Parathyroid adenoma (tissue), 2 donors: ENCODE data around the gene ALCAM.

Source experiments
- H2AFZ ChIP-seq: fragments of 300-600 bp; sonication (generic); one replicate; pipeline ENCODE4 v1.7.0; 2017; ENCODE audit warnings: antibody characterized with exemption, mild to moderate bottlenecking
- H3K27ac ChIP-seq: fragments of 300-600 bp; sonication (generic); one replicate; pipeline ENCODE4 v1.7.0; 2017
- H3K27me3 ChIP-seq: fragments of 300-600 bp; sonication (generic); one replicate; pipeline ENCODE4 v1.7.0; 2017; ENCODE audit warnings: low read length; ENCODE audit not compliant: control insufficient read depth, insufficient read depth
- H3K36me3 ChIP-seq: fragments of 300-600 bp; sonication (generic); one replicate; pipeline ENCODE4 v1.7.0; 2017; ENCODE audit warnings: low read length; ENCODE audit not compliant: control insufficient read depth, insufficient read depth
- H3K4me1 ChIP-seq: fragments of 300-600 bp; sonication (generic); one replicate; pipeline ENCODE4 v1.7.0; 2017; ENCODE audit warnings: control low read depth
- H3K4me2 ChIP-seq: fragments of 300-600 bp; sonication (generic); one replicate; pipeline ENCODE4 v1.7.0; 2017; ENCODE audit warnings: low read length
- H3K4me3 ChIP-seq: fragments of 300-600 bp; sonication (generic); one replicate; pipeline ENCODE4 v1.7.0; 2017; ENCODE audit warnings: low read depth, low read length
- H3K79me2 ChIP-seq: fragments of 300-600 bp; sonication (generic); one replicate; pipeline ENCODE4 v1.7.0; 2017; ENCODE audit warnings: control low read depth
- H3K9ac ChIP-seq: fragments of 300-600 bp; sonication (generic); one replicate; pipeline ENCODE4 v1.7.0; 2017; ENCODE audit warnings: mild to moderate bottlenecking
- H3K9me3 ChIP-seq: fragments of 300-600 bp; sonication (generic); one replicate; pipeline ENCODE4 v1.7.0; 2017; ENCODE audit warnings: low read length; ENCODE audit not compliant: control insufficient read depth
- CTCF ChIP-seq: fragments of 300-600 bp; sonication (generic); IDR thresholded peaks from one replicate; pipeline ENCODE4 v1.7.0; 2017; ENCODE audit warnings: antibody characterized with exemption, mild to moderate bottlenecking
- donor health status: primary hyperparathyroidism.

ALCAM gene

GRCh38 chr3:105579439-105579838, 212.7 kb downstream of the ALCAM start:
- H3K4me2 ChIP-seq = no peak overlapping the region
- no peak overlapping the region for H3K27ac ChIP-seq
- no peak for TF ChIP-seq CTCF
- H3K9ac ChIP-seq = no peak overlapping the region
- no peaks in the 10 kb centered on the region for H3K36me3 ChIP-seq
- H3K4me3 ChIP-seq = no peak overlapping the region
- no peaks in the 10 kb centered on the region for H3K9me3 ChIP-seq
- H2AFZ ChIP-seq = no peak overlapping the region
- no peaks in the 10 kb centered on the region for H3K27me3 ChIP-seq
- no peaks in the 10 kb centered on the region for H3K79me2 ChIP-seq
- peaks cover 10% of the 10 kb centered on the region for H3K4me1 ChIP-seq

- Histone ChIP-seq H3K36me3 (no peaks in the 10 kb centered on the region), H2AFZ (no peak overlapping the region), H3K27ac (no peak overlapping the region), H3K9me3 (no peaks in the 10 kb centered on the region), H3K4me2 (no peak overlapping the region), H3K27me3 (no peaks in the 10 kb centered on the region), H3K4me1 (peaks cover 6% of the 10 kb centered on the region), H3K79me2 (no peaks in the 10 kb centered on the region), H3K4me3 (no peak overlapping the region), H3K9ac (no peak overlapping the region)
- no peak for TF ChIP-seq CTCF
These were observed 213.7 kb downstream of the ALCAM start for GRCh38 chr3:105580296-105580965.

GRCh38 chr3:105582015-105582414, 215.3 kb downstream of the ALCAM start:
- no peak for TF ChIP-seq CTCF
- peaks cover 6% of the 10 kb centered on the region for H3K4me1 ChIP-seq
- H3K9ac ChIP-seq = no peak overlapping the region
- H3K79me2 ChIP-seq = no peaks in the 10 kb centered on the region
- no peak overlapping the region for H2AFZ ChIP-seq
- H3K27ac ChIP-seq = no peak overlapping the region
- no peaks in the 10 kb centered on the region for H3K9me3 ChIP-seq
- H3K27me3 ChIP-seq = no peaks in the 10 kb centered on the region
- no peak overlapping the region for H3K4me2 ChIP-seq
- H3K4me3 ChIP-seq = no peak overlapping the region
- no peaks in the 10 kb centered on the region for H3K36me3 ChIP-seq

GRCh38 chr3:105584003-105584790, 217.5 kb downstream of the ALCAM start:
- no peak overlapping the region for H3K27ac ChIP-seq
- H2AFZ ChIP-seq = no peak overlapping the region
- no peak overlapping the region for H3K9ac ChIP-seq
- H3K4me1 ChIP-seq = peaks cover 6% of the 10 kb centered on the region
- H3K4me3 ChIP-seq = no peak overlapping the region
- no peak for TF ChIP-seq CTCF
- no peaks in the 10 kb centered on the region for H3K36me3 ChIP-seq
- no peaks in the 10 kb centered on the region for H3K79me2 ChIP-seq
- H3K4me2 ChIP-seq = no peak overlapping the region
- no peaks in the 10 kb centered on the region for H3K27me3 ChIP-seq
- H3K9me3 ChIP-seq = no peaks in the 10 kb centered on the region
